Measurements from ENCODE around the gene IZUMO4.

DNA sequence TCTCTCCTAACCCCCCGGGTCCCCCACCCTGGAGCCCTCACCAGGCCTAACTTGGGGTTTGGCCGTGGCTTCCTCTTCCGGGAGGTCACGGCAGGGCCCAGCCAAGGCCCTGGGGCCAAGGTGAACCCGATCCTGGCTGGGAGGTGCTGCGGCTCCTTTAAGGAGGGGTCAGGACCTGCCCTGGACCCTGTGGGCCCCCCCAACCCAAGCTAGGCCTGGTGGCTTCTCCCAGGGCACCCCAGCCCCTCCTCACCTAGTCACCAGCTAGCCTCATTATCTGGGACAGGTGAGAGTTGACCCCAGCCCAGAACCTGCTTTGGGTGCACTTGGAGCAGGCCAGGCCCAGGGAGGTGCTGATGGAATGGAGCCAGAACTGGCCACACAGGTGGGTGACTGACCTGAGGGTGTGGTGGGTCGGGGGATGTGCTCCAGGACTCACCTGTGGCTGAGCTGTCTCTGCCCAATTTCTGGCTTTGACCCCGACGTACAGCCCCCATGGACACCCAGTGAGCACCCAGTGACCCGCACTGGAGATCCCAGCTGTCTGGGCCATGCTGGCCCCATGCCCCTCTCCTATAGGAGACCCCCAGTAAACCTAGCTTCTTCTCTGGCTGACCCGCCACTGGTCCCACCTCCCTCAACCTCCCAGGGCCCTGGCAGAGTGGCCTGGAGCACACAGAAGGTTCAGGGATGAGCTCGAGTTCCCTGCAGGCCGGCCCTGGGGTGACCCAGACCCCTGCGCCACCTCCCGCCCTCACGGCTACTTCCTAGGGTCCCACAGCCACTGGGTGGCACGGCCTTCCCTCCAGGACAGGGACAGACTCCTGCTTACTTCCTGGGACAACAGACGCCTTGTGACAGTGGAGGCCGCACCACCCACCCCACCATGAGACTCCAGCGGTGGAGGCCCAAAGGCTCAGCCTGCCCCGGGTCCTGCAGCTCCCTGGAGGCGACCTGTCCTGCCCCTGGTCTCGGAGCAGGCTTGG, 38.9 kb upstream of the IZUMO4 start:
- TF ChIP-seq, protein P1, sequence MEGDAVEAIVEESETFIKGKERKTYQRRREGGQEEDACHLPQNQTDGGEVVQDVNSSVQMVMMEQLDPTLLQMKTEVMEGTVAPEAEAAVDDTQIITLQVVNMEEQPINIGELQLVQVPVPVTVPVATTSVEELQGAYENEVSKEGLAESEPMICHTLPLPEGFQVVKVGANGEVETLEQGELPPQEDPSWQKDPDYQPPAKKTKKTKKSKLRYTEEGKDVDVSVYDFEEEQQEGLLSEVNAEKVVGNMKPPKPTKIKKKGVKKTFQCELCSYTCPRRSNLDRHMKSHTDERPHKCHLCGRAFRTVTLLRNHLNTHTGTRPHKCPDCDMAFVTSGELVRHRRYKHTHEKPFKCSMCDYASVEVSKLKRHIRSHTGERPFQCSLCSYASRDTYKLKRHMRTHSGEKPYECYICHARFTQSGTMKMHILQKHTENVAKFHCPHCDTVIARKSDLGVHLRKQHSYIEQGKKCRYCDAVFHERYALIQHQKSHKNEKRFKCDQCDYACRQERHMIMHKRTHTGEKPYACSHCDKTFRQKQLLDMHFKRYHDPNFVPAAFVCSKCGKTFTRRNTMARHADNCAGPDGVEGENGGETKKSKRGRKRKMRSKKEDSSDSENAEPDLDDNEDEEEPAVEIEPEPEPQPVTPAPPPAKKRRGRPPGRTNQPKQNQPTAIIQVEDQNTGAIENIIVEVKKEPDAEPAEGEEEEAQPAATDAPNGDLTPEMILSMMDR (IDR thresholded peaks at IDR 0.05), result no peak
- TF ChIP-seq POLR2A (IDR thresholded peaks at IDR 0.05), result no peak
